GM19035 (cell line): ENCODE results near the gene SLC7A6OS.

Source experiments
- ATAC-seq: cut with Tn5 transposase; IDR thresholded peaks from one replicate; pipeline ENCODE4 v1.9.1; 2021; ENCODE audit not compliant: unreplicated experiment

Gene SLC7A6OS

DNA sequence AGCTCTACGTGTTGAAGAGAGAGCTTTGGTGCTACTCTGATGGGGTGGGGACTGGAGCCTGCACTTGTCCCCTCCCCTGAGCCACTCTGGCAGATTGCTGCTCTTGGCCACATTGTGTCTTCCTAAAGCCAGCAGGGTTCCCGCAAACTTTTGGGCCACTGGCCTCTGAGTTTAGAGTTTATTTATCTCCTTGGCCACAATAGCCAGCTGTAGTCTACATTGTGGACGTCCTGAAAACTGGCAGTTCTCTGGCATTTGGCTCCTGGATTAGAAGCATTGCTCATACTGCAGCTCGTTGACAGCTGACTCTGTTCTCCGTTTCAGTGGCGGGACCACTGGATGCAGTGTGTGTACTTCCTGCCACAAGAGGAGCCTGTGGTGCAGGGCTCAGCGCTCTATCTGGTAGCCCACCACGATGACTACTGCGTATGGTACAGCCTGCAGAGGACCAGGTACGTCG is 34.6 kb upstream of the SLC7A6OS start:
- ATAC-seq: no peak

DNA sequence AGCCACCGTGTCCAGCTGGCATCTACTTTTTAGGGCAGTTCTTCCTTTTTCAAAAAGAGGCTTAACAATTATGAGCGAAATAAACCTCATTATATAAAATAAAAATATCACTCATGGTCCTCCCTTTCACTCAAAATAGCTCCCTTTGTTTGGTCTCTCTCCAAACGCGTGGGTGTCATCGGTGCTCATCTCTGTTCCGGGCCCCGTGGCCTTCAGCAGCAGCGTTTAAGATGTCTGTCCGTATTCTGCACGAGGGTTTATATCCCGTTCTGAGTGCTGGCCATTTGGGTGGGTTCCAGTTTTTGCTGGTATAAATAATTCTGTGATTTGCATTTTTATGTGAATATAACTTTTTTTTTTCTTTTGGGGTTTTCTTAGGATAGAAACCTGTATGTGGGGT is 33.5 kb upstream of the SLC7A6OS start:
- no peak for ATAC-seq

DNA sequence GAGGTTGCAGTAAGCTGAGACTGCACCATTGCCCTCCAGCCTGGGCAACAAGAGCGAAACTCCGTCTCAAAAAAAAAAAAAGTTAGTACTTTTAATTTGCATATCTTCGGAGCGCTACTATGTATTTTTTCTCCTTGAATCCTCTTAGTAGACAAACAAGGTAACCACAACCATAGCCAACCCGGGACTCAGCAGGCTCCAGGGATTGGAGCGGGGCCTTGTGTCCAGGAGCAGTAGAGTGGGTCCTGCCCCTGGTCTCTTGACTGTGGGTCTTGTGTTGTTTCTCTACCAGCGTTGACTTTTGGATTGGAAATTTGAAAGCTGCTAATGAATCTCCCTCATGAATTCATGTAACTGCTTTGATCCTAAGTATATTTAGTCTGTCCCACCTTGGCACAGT is 32.4 kb upstream of the SLC7A6OS start:
- no peak for ATAC-seq

DNA sequence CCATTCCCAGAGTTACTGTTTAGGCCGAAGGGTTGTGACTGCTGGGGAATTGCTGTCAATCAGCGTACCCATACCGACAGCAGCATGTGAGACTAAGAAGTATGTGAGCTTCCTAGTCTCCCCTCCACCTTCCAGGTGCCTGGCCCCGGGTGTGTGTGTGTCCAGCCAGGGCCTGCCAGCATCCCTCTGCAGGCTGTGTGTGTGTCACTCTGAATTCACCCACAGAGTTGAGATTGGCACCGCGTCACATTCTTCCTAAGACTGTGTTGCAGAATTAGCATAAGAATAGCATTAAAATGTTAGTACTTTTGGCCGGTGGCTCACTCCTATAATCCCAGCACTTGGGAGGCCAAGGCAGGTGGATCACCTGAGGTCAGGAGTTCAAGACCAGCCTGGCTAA is 31.9 kb upstream of the SLC7A6OS start:
- ATAC-seq: no peak

DNA sequence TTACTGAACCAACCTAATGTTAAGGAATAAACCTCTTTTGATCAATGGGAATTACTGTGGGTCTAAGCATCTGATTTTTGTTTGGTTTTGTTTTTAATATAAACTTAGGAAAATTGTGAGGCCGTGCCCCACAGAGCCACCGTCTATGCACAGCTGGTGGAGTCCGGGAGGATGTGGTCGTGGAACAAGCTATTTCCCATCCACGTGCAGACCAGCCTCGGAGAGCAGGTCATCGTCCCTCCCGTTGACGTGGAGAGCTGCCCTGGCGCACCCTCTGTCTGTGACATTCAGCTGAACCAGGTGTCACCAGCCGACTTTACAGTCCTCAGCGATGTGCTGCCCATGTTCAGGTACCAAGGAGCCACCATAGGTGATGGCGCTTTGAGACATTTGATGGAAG is 28.5 kb upstream of the SLC7A6OS start:
- no peak for ATAC-seq

DNA sequence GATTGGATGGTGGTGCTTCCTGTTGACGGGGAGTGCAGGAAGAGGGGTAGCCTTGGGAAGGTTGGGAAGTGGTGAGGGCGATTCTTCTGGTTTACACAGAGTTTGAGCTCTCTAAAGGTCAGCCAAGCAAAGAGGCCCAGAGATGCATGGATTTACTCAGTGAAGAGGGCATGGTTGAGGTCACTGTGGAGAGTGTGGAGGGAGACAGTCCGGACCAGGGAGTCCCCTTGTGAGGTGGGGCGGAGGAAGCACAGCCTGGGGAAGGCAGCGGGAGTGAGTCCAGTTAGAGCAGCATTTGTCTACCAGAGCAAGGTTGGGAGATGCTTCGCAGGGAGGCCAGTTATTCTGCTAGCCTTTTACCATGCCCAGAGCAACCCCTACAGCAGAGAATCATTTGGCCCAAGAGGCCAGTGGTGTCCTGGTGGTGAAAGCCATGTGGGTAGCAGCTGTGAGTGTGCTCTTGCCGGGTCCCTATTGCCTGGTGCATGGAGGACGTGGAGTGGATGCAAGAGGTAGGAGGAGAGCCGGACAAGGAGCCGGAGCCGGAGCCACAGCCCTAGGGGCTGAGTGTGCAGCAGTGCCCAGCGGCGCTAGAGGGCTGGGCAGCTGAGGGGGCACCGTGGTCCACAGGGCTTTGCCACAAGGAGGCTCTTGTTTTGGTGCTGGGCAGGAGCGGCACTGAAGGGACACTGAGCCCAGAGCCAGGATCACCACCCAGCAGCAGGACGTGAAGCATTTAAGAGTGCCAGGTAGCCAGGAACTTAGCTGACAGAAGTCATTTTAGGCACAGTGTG is 27.8 kb upstream of the SLC7A6OS start:
- ATAC-seq: no peak

DNA sequence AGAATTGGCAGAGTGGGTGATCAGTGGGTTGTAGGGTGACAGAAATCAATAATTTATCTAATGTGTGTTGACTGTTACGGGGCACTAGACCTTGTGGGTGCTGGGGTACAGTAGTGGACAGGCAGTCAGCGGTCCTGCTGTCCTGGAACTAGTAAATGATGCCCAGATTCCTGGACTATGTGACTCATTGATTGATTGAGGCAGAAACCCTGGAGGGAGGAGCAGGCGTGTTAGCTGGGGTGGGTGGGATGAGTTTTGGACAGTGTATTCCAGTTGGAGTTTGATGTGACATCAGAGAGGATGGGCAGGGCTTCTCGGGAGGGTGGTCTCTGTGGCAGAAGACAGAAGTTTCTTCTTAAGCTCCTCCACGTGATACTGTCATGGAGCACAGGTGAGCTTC is 24.4 kb upstream of the SLC7A6OS start:
- ATAC-seq: no peak

DNA sequence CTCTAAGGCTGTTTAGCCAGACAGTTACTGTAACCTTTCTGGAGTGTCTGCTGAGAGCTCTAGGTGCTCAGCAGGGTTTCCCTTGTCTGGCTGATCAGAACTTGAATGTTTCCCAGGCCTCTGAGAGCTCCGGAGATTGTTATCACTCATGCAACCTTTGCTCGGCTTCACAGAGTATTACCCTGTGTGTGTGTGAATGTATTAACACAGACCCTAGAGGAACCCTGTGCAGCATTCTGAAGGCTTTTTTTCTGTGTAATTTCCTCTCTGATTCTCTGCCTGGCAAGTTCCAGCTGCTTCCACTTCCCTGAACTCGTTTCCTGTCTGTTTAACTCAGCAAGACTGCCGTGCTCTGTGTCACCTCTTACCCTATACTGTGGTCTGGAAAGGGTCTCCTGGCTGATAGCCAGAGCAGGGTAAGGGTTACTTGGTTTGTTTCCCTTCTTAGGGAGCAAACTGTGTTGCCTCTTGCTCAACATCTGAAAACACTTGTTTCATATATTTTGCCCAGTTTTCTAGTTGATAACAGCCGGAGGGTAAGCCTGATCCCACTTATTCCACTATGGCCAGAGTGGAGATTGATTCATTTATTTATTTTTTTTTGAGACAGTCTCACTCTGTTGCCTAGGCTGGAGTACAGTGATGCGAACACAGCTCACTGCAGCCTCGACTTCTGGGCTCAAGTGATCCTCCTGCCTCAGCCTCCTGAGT is 21.8 kb upstream of the SLC7A6OS start:
- ATAC-seq: no peak

DNA sequence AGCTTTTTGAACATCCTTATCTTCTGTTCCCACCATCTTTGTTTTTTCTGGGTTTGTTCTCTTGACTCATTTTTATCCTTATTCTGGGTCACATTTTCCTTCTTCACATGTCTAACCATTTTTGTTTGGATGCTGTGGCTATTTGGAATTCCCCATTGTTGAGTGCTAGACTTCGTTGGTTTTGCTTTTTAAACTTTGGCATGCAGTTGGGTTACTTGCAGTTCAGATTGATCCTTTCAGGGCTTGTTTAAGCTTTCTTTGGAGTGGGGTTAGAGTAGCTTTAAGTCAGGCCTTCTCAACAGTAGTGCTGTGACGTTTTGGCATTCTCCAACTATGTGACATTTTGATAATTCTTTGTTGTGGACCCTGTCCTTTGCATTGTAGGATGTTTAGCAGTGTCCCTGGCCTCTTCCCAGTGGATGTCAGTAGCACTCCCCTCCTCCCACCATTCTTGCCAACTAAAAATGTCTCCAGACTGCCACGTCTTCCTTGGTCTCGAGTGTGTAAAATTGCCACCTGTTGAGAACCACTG is 21.2 kb upstream of the SLC7A6OS start:
- no peak for ATAC-seq

DNA sequence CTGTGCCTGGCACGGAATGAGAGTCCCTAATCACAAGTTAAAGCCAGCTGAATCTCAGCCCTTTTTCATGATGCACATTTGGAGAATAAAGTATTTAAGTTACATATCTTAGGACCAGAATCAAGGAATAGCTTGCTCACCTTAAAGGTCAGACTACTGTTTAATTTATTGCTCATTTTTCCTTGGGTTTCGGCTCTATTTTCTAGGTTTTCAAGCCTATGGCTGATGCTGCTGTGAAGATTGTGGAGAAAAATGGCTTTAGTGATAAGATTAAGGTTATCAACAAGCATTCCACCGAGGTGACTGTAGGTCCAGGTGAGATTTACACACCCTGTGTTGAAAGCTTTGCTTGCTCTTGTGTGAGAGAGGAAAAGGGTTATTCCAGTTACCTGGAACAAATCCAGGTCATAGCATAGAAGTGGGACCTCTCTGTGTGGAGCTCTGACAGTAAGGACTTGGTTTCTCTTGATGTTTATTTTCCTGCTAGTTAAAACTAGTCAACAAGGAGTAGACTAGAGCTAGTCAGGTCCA is 18.2 kb upstream of the SLC7A6OS start:
- ATAC-seq: no peak

DNA sequence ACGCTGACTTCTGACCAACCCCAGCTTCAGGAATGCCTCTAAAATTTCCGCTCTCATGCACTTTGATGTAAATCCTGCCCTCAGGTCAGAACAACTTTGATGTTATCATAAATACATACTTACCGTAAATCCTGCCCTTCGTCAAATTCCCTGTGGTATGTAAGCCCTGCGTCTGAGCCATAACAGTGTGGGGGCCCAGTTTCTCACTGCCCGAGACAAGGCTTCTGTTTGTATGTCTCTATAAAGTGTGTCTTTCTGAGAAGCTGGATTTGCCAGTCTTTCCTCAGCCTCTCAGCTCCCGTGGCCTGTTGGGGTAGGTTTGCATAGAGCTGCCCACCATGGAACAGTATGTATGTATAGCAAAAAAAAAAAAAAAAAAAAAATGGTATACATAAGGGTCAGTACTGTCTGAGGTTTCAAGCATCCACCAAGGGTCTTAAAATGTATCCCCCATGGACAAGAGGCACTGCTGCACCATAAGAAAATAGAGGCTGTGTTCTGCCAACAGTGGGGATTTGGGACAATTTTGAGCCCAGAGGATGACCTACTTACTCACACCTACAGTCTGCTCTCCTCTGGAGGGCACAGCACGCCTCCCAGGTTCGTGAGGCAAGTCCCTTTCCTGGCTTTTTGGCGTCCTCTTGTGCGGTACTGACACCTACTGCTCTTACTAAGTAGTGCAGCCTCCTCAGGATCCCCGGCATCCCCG is 17.6 kb upstream of the SLC7A6OS start:
- no peak for ATAC-seq

DNA sequence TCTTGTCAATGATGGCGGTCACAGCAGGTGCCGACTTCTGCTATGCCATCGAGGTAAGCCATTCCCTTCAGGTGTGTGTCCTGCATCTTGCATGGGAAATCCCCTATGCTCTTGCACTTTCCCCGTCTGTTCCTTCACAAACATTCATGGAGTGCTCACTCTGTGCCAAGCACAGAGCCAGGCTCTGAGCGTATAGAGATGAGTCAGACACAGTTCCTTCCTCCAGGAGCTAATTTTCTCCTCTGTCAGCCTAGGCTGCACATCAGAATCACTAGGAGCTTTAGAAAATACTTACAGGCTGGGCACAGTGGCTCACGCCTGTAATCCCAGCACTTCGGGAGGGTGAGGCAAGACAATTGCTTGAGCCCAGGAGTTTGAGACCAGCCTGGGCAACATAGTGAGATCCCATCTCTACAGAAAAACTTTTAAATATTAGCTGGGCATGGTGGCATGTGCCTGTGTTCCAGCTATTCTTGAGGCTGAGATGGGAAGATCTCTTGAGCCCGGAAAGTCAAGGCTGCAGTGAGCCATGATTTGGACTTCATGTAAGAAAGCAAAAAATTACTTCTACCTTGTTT is 14.1 kb upstream of the SLC7A6OS start:
- no peak for ATAC-seq

DNA sequence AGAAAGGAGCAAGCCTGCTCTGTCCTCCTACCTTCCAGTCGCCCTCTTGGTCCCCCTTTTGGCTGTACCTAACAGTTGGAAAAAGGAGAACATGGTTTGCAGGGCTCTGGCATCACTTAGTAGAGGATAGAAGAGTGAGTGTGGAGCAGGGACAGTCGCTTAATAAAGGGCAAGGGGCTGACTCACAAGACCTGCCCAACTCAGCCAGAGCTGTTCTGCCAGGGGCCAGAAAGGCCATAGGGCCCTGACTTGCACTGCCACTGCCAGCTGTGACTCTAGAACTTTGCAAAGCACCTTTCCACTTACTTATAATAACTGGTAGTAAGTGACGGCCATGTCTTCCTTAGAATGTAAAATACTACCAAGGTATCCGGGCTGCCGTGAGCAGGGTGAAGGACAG is 13.6 kb upstream of the SLC7A6OS start:
- no peak for ATAC-seq

DNA sequence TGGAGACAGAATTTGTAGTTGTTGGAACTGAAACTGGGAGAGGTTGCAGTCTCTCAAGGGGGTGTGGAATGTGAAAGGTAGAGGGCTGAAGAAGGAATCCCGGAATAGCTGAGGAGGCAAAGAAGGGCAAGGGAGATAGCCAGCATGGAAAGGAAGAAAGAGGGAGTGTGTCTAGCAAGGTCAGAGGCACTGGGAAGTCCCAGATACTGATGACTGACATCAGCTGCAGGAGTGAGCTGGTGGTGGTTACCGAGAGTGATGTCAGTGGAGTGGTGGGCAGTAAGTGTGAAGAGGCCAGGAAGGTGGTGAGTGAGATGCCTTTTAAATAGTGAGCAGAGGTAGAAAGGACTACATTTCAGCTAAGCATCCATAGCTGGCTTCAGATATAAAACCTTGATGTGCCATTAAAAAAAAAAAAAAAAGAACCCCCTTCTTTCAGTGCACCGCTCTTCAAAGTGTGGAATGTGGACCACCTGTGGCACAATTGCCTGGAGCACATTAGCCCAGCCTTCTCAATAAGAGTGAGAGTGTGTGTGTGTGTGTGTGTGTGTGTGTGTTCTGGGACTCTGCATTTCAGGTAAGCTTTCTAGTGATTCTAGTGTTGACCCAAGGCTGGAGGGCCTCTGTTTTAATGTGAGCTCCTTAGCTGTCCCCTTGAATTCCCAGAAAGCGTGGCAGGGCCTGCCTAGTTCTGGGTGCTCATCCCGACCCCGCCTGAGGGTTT is 8.6 kb upstream of the SLC7A6OS start:
- no peak for ATAC-seq

DNA sequence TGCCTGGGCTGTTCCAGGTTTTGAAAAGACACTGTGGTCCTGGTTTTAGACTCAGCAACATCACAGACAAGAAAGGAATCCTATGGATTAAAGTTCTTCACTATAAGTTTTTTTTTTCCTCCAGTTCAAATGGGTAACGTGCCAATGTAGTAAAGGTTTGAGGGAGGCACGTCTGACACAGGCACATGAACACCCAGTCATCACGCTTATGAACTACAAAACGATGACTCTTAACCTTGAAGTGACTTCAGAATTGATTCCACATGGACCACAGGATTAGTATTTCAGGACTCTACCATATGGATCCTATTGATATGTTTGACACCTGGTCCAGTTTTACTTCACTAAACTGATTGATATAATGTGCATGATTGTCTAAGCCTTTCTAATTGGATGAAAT is 2.4 kb upstream of the SLC7A6OS start:
- no peak for ATAC-seq

DNA sequence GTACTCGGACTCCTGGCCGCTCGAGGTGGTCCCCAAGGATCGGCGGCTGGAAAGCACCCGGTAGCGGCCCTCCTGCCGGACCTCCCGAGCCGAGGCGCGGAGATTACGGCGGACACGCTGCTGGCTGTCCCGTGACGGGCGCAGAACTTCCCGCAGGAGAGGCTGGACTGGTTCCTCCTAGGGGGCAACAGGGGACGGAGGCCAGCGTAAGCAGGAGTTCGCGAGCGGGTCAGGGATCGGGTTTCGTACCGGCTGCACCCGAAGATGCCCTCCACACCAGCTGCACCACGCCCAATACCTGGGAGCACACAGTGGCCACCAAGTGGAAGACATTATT is 341 bp downstream of the SLC7A6OS start:
- no peak for ATAC-seq

DNA sequence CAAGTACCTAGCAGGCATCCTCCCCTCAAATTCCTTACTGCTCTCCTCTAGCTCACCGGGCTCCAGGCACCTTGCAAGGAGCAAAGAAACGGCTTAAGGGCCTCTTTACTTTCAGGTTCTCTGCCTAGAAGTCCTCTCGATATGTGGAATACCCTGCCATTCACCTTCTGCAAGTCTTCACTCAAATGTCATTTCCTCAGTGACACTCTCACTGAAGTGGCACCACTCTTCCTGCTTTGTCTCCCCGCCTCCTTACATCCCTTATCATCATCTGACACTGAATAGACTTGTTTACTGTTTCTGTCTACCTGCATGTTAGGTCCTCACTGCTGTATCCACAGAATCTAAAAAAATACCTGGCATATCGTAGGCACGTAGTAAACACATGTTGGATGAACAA is 947 bp downstream of the SLC7A6OS start:
- no peak for ATAC-seq

DNA sequence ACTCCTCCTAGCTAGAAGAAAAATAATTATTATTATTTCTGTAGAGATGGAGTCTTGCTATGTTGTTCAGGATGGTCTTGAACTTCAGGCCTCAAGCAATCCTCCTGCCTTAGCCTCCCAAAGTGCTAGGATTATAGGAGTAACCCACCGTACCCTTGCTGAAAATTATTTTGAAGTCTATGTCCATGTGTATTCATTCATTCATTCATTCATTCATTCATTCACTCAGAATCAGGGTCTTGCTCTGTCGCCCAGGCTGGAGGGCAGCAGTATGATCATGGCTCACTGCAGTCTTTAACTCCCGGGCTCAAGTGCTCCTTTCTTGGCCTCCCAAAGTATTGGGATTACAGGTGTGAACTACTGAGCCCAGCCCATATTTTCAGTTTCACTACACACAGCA is 4.1 kb downstream of the SLC7A6OS start:
- no peak for ATAC-seq

DNA sequence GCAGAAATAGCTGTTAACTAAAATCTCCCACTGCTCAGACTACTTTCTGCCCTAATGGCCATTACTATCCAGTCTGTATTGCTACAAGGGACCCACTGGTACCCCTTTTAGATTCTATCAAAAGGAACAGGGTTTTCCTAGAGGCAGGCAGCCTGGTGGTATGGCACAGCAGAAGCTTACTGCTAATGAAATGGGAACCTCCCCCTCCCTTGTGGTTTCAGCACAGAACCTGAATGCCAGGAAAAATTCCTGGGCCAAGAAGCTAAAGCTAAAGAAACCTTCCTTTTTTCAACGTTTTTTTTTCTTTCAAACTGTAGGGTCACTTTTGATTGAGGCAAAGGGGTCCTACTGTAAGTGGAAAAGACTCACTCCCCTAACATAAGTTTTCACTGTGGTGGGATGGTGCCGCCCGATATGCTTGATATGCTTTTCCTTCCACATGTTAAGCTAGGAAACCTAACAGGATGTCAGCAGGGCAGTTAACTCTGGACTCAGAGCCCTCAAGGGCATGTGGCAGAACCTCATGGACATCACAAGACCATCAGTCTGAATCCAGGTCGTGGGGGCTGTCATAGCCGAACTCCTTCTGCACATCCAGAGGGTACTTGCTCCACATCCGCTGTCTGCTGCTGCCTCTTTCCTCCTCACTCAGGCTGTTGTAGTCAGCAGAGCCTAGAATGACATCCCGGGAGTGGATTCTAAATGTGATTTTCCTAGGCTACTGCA is 9.8 kb downstream of the SLC7A6OS start:
- ATAC-seq: no peak
